Measurements from ENCODE around the gene CTIF.

The CTIF gene

DNA sequence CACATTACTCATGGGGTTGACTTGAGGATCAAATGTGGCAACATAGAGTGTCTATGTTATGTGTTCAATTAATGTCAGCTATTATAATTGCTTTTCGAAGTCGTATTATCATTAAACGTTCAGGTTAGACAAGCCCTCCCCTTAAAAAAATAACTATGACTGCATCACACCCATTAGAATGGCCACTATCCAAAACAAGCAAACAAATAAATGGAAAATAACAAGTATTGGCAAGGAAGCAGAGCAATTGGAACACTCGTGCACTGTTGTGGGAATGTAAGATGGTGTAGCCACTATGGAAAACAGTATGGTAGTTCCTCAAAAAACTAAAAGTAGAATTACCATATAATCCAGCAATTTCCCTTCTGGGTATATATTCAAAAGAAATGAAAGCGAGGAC, 10.0 kb upstream of the CTIF start:
- H4K20me1 ChIP-seq (ENCODE audit: insufficient read depth, low read length), result no peaks in the 10 kb centered on the region
- no peaks in the 10 kb centered on the region for H3K36me3 ChIP-seq (replicated peaks; ENCODE audit: low read depth, low read length)
- H3K9ac ChIP-seq (ENCODE audit: low read length), result no peak overlapping the region
- no peak overlapping the region for H2AFZ ChIP-seq (ENCODE audit: low read depth, low read length)
- peaks cover 38% of the 10 kb centered on the region for H3K4me1 ChIP-seq (ENCODE audit: low read length)
- H3K27ac ChIP-seq (ENCODE audit: low read length), result no peak overlapping the region
- no peak for TF ChIP-seq CTCF (IDR thresholded peaks at IDR 0.05; ENCODE audit: low read depth, low read length)
- peaks cover 32% of the 10 kb centered on the region for H3K27me3 ChIP-seq (ENCODE audit: low read depth, low read length)
- no peaks in the 10 kb centered on the region for H3K79me2 ChIP-seq (ENCODE audit: low read length)
- H3K4me3 ChIP-seq (ENCODE audit: low read length), result no peak overlapping the region
- H3K9me3 ChIP-seq (ENCODE audit: insufficient read depth, low read length), result no peaks in the 10 kb centered on the region
- H3K4me2 ChIP-seq (ENCODE audit: low read length), result no peak overlapping the region

GRCh38 chr18:48529796-48530195, 9.0 kb upstream of the CTIF start:
- Histone ChIP-seq H3K4me1 (ENCODE audit: low read length) (peaks cover 34% of the 10 kb centered on the region), H3K36me3 (replicated peaks; ENCODE audit: low read depth, low read length) (no peaks in the 10 kb centered on the region), H3K79me2 (ENCODE audit: low read length) (no peaks in the 10 kb centered on the region), H2AFZ (ENCODE audit: low read depth, low read length) (no peak overlapping the region), H3K4me3 (ENCODE audit: low read length) (no peak overlapping the region), H3K4me2 (ENCODE audit: low read length) (no peak overlapping the region), H3K9me3 (ENCODE audit: insufficient read depth, low read length) (no peaks in the 10 kb centered on the region), H3K27ac (ENCODE audit: low read length) (no peak overlapping the region), H4K20me1 (ENCODE audit: insufficient read depth, low read length) (no peaks in the 10 kb centered on the region), H3K27me3 (ENCODE audit: low read depth, low read length) (peaks cover 32% of the 10 kb centered on the region), H3K9ac (ENCODE audit: low read length) (no peak overlapping the region)
- TF ChIP-seq CTCF (IDR thresholded peaks at IDR 0.05; ENCODE audit: low read depth, low read length), result no peak
- no peak for TF ChIP-seq EZH2phosphoT487 (IDR thresholded peaks at IDR 0.05; ENCODE audit: low read depth)

DNA sequence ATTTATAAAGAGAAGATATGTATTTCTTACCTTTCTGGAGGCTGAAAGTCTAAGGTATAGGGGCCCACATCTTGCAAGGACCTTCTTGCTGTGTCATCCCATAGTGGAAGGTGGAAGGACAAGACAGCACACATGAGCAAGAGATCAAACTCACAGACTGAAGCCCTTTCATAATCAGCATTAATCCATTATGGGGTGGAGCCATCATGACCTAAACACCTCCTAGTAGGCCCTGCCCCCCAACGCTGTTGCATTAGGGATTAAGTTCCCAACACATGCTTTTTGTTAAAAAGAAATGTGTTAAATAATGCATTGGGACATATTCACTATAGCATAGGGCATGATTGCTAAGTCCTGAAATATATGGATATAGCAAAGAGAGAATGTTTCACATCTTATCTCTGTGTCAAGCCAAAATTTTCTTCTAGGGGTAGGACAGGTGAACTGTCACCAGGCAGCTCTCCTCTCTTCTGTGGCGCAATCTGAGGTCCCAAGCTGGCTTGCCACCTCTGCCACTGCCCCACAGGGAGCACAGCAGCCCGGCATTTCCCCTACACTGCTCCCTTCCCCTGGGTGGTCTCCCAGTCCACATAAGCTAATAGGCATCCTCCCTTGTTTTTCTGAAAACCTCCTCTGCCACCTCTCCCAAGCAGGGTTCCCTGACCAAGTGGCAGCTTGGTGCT, 8.3 kb upstream of the CTIF start:
- Histone ChIP-seq H2AFZ (ENCODE audit: low read depth, low read length) (no peak overlapping the region), H3K36me3 (replicated peaks; ENCODE audit: low read depth, low read length) (no peaks in the 10 kb centered on the region), H3K27me3 (ENCODE audit: low read depth, low read length) (peaks cover 31% of the 10 kb centered on the region), H3K4me1 (ENCODE audit: low read length) (peaks cover 33% of the 10 kb centered on the region), H3K9me3 (ENCODE audit: insufficient read depth, low read length) (no peaks in the 10 kb centered on the region), H4K20me1 (ENCODE audit: insufficient read depth, low read length) (no peaks in the 10 kb centered on the region), H3K79me2 (ENCODE audit: low read length) (no peaks in the 10 kb centered on the region), H3K4me3 (ENCODE audit: low read length) (no peak overlapping the region), H3K4me2 (ENCODE audit: low read length) (no peak overlapping the region), H3K9ac (ENCODE audit: low read length) (no peak overlapping the region), H3K27ac (ENCODE audit: low read length) (no peak overlapping the region)
- TF ChIP-seq EZH2phosphoT487 (IDR thresholded peaks at IDR 0.05; ENCODE audit: low read depth), result no peak
- no peak for TF ChIP-seq CTCF (IDR thresholded peaks at IDR 0.05; ENCODE audit: low read depth, low read length)

- Histone ChIP-seq H4K20me1 (ENCODE audit: insufficient read depth, low read length) (no peaks in the 10 kb centered on the region), H3K36me3 (replicated peaks; ENCODE audit: low read depth, low read length) (no peaks in the 10 kb centered on the region), H3K4me2 (ENCODE audit: low read length) (no peak overlapping the region), H2AFZ (ENCODE audit: low read depth, low read length) (no peak overlapping the region), H3K27ac (ENCODE audit: low read length) (no peak overlapping the region), H3K9me3 (ENCODE audit: insufficient read depth, low read length) (no peaks in the 10 kb centered on the region), H3K27me3 (ENCODE audit: low read depth, low read length) (peaks cover 26% of the 10 kb centered on the region), H3K4me1 (ENCODE audit: low read length) (peaks cover 33% of the 10 kb centered on the region), H3K9ac (ENCODE audit: low read length) (no peak overlapping the region), H3K79me2 (ENCODE audit: low read length) (no peaks in the 10 kb centered on the region), H3K4me3 (ENCODE audit: low read length) (no peak overlapping the region)
- no peak for TF ChIP-seq CTCF (IDR thresholded peaks at IDR 0.05; ENCODE audit: low read depth, low read length)
- TF ChIP-seq EZH2phosphoT487 (IDR thresholded peaks at IDR 0.05; ENCODE audit: low read depth), result no peak
These were observed 7.8 kb upstream of the CTIF start for GRCh38 chr18:48531082-48531403.
